A549 (cell line): ENCODE data around the gene PITPNM3. TPM values are rescaled to one million over a fixed set of nuclear protein-coding genes. Genes with fewer than 3 reads are reported as not detected.

Source experiments
- ATAC-seq, 2 experiments: fragments of 200-7000 bp in 1 of 2; fragments of >200 bp in 1 of 2; cut with Nextera tagmentation in 1 of 2; cut with Tn5 transposase in 1 of 2; 3 replicates each; pipeline versions ENCODE4 v1.8.0 to v1.9.1; 2018 to 2020; ENCODE audit warnings: mild to moderate bottlenecking in 1 of 2, moderate library complexity in 1 of 2
- CTCF ChIA-PET: fragments of 300-600 bp; sonication (Branson Sonifier 250); formaldehyde crosslinking; extraction: SDS; loops from one replicate; lab custom pipeline; 2021; ENCODE audit warnings: antibody characterized with exemption, inconsistent platforms; lab: Yijun Ruan, JAX
- POLR2A ChIA-PET: fragments of 350-600 bp; formaldehyde crosslinking; extraction: SDS; loops from one replicate; lab custom pipeline; 2021; ENCODE audit warnings: antibody characterized with exemption, inconsistent platforms; lab: Yijun Ruan, JAX
- DNase-seq, 2 experiments: peaks; one replicate each; pipeline versions ENCODE4 v3.0.0 to v3.0.0-alpha.2; 2011 to 2016; ENCODE audit warnings: low read depth in 1 of 2, low spot score in 1 of 2
- FAIRE-seq: peaks from 2 replicates; lab custom pipeline; 2011; peaks lifted over from hg19 to GRCh38; lab: Jason Lieb, UNC
- H3K27ac ChIP-seq, 2 experiments: fragments of >200 bp; sonication (Bioruptor Twin); formaldehyde crosslinking; 3 replicates each; pipeline ENCODE4 v1.5.1; 2016 to 2017
- H3K4me1 ChIP-seq: fragments of >200 bp; sonication (Bioruptor Twin); formaldehyde crosslinking; 3 replicates; pipeline ENCODE4 v1.6.1; 2016
- H3K4me2 ChIP-seq: fragments of >200 bp; sonication (Bioruptor Twin); formaldehyde crosslinking; 3 replicates; pipeline ENCODE4 v1.6.1; 2016
- H3K4me3 ChIP-seq: fragments of >200 bp; sonication (Bioruptor Twin); formaldehyde crosslinking; 3 replicates; pipeline ENCODE4 v1.5.1; 2016
- H3K9me3 ChIP-seq: fragments of >200 bp; sonication (Bioruptor Twin); formaldehyde crosslinking; 3 replicates; pipeline ENCODE4 v1.6.1; 2016
- BCL3 ChIP-seq: fragments of >200 bp; sonication (Bioruptor Twin); formaldehyde crosslinking; IDR thresholded peaks from 3 replicates; pipeline ENCODE4 v1.6.1; 2016
- CHD4 ChIP-seq: fragments of 200-600 bp; sonication (generic); IDR thresholded peaks from 2 replicates; pipeline ENCODE4 v1.6.1; 2016; ENCODE audit warnings: antibody characterized with exemption, mild to moderate bottlenecking, borderline replicate concordance
- CTCF ChIP-seq: fragments of >200 bp; sonication (Bioruptor Twin); formaldehyde crosslinking; IDR thresholded peaks from 3 replicates; pipeline ENCODE4 v1.5.1; 2016
- EHF ChIP-seq: fragments of 250-450 bp; sonication (Bioruptor Pico); IDR thresholded peaks from 2 replicates; pipeline ENCODE4 v1.5.0; 2020; ENCODE audit warnings: mild to moderate bottlenecking
- EHMT2 ChIP-seq: fragments of 200-600 bp; sonication (generic); IDR thresholded peaks from 2 replicates; pipeline ENCODE4 v1.6.1; 2016; ENCODE audit warnings: antibody characterized with exemption, low read depth, mild to moderate bottlenecking, moderate library complexity
- ESRRA ChIP-seq: fragments of 150-350 bp; IDR thresholded peaks from 2 replicates; pipeline ENCODE4 v1.6.1; 2014; ENCODE audit warnings: mild to moderate bottlenecking, low read length, borderline replicate concordance
- HOXB13 ChIP-seq: fragments of 250-450 bp; sonication (Bioruptor Pico); IDR thresholded peaks from 2 replicates; pipeline ENCODE4 v1.5.0; 2020; ENCODE audit warnings: low read depth, mild to moderate bottlenecking, moderate library complexity
- MAFK ChIP-seq: fragments of 450-650 bp; IDR thresholded peaks from 2 replicates; pipeline ENCODE4 v1.6.1; 2014; ENCODE audit not compliant: partially characterized antibody
- NFE2L2 ChIP-seq: fragments of 150-350 bp; conservative IDR thresholded peaks from 2 replicates; pipeline ENCODE4 v1.6.1; 2014; ENCODE audit warnings: low read length
- NPAS2 ChIP-seq: fragments of 250-450 bp; sonication (Bioruptor Pico); IDR thresholded peaks from 2 replicates; pipeline ENCODE4 v1.8.0; 2022; ENCODE audit warnings: mild to moderate bottlenecking, moderate library complexity, borderline replicate concordance
- POLR2A ChIP-seq: IDR thresholded peaks from 2 replicates; pipeline ENCODE4 v1.6.1; 2012; ENCODE audit warnings: mild to moderate bottlenecking, low read length
- RFX5 ChIP-seq: fragments of 450-650 bp; IDR thresholded peaks from 2 replicates; pipeline ENCODE4 v1.7.1; 2014; ENCODE audit warnings: antibody characterized with exemption, mild to moderate bottlenecking, moderate library complexity
- SMC3 ChIP-seq: fragments of >200 bp; sonication (Bioruptor Twin); formaldehyde crosslinking; IDR thresholded peaks from 3 replicates; pipeline ENCODE4 v1.6.1; 2018; ENCODE audit warnings: inconsistent platforms
- WGBS: methylation state at CpG from one replicate; pipeline ENCODE4 v1.1.6; 2017; ENCODE audit errors: missing lambda C conversion rate; 5-methylcytosine and 5-hydroxymethylcytosine counted together
- polyA plus RNA-seq, 4 experiments: library from polyadenylated mRNA; depleted of rRNA in 3 of 4; stranded (reverse); fragments of >200 nt; fragmentation: RNase III in 1 of 4; extraction: RNeasy Plus Mini Kit Qiagen cat#74134 plus additional on column Dnase treatment in 1 of 4; gene quantifications; 2 replicates in 3 of 4; 3 replicates in 1 of 4; pipeline ENCODE4 v1.2.3, GENCODE V29; 2011 to 2017
- TF ChIP-seq, protein P1 (sequence below): fragments of 450-650 bp; IDR thresholded peaks from 2 replicates; pipeline ENCODE4 v1.6.1; 2014; ENCODE audit warnings: antibody characterized with exemption
- TF ChIP-seq, protein P2 (sequence below): IDR thresholded peaks from 2 replicates; pipeline ENCODE4 v1.6.1; 2012; ENCODE audit warnings: low read depth, borderline replicate concordance

Gene PITPNM3
- polyA plus RNA-seq, 2 of the 4 experiments (the other 2 are of a cell fraction) = 0.80 to 2.2 TPM

DNA sequence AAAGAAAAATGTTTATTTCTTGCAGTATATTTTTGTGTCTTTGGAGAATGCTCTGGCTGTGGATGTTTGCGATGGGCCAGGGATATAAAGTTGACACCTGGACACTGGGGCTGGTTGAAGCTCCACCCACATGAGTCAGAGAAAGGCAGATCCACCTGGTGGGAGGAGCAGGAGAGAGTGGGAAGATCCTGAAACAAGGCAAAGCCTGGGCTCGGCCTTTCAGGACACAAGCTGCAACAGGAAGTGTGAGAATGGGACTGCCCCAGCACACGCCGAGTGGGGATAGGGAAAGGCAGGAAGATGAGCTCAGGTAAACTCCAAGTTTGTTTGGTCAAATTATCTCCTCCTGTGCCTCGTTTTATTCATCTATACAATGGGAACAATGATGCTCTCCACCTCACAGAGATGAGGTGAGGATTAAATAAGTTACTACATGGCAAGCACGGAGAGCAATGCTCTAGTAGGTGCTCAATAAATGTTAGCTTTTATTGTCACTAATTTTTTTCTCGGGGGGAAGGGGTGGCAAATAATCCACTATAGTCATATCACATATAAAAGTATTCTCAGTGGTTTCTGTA lies 21.4 kb upstream of the PITPNM3 start:
- WGBS = 90% methylated on average over 7 of the region's 7 CpGs
- TF ChIP-seq, protein P1, sequence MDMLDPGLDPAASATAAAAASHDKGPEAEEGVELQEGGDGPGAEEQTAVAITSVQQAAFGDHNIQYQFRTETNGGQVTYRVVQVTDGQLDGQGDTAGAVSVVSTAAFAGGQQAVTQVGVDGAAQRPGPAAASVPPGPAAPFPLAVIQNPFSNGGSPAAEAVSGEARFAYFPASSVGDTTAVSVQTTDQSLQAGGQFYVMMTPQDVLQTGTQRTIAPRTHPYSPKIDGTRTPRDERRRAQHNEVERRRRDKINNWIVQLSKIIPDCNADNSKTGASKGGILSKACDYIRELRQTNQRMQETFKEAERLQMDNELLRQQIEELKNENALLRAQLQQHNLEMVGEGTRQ = no peak
- TF ChIP-seq EHF (CRISPR knock-in tag) = no peak
- TF ChIP-seq, protein P2, sequence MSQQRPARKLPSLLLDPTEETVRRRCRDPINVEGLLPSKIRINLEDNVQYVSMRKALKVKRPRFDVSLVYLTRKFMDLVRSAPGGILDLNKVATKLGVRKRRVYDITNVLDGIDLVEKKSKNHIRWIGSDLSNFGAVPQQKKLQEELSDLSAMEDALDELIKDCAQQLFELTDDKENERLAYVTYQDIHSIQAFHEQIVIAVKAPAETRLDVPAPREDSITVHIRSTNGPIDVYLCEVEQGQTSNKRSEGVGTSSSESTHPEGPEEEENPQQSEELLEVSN = no peak
- no peak for TF ChIP-seq NPAS2 (CRISPR knock-in tag)
- Histone ChIP-seq H3K4me3 (no peak overlapping the region), H3K4me1 (no peaks in the 10 kb centered on the region), H3K27ac (no peak overlapping the region), H3K4me2 (no peak overlapping the region), H3K9me3 (peaks cover 10% of the 10 kb centered on the region; the same call in 1 of the 3 replicates)
- no peak for FAIRE-seq
- no peak for DNase-seq
- ChIA-PET CTCF (interaction anchor here (1.0 to 7.9 kb wide), 7 partner anchors 11 to 105 kb away, joined by 3 to 46 read pairs (median 3); no protein-coding TSS in a partner anchor), POLR2A (interaction anchor here (1.3 kb wide), 1 partner anchor 14 kb away, joined by 3 read pairs; no protein-coding TSS in a partner anchor)
- no peak for ATAC-seq

- ChIA-PET POLR2A (no interaction called here), CTCF (interaction anchor here (0.7 to 7.9 kb wide), 3 partner anchors 13 to 104 kb away, joined by 3 to 46 read pairs (median 3); no protein-coding TSS in a partner anchor)
- Histone ChIP-seq H3K4me3 (no peak overlapping the region), H3K27ac (no peak overlapping the region), H3K4me1 (no peaks in the 10 kb centered on the region), H3K4me2 (no peak overlapping the region), H3K9me3 (no peaks in the 10 kb centered on the region)
- DNase-seq (no peak), ATAC-seq (no peak), FAIRE-seq (no peak)
- WGBS = 96% methylated on average over 7 of the region's 7 CpGs
- TF ChIP-seq MAFK = no peak
- TF ChIP-seq HOXB13 (CRISPR knock-in tag) = no peak
- no peak for TF ChIP-seq NFE2L2
- no peak for TF ChIP-seq BCL3
- TF ChIP-seq SMC3 = no peak
- no peak for TF ChIP-seq EHF (CRISPR knock-in tag)
- TF ChIP-seq CHD4 = no peak
- no peak for TF ChIP-seq RFX5
These were observed 19.9 kb upstream of the PITPNM3 start for GRCh38 chr17:6576038-6576785.

GRCh38 chr17:6575596-6575988 lies 19.2 kb upstream of the PITPNM3 start:
- no peak for TF ChIP-seq EHMT2
- TF ChIP-seq POLR2A = no peak
- no peak for TF ChIP-seq CTCF
- TF ChIP-seq ESRRA = no peak
- no peak for TF ChIP-seq MAFK
- DNase-seq = no peak
- no peak for FAIRE-seq
- Histone ChIP-seq H3K4me1 (no peaks in the 10 kb centered on the region), H3K9me3 (no peaks in the 10 kb centered on the region), H3K27ac (no peak overlapping the region), H3K4me3 (no peak overlapping the region), H3K4me2 (no peak overlapping the region)
- ChIA-PET CTCF (interaction anchor here (0.7 to 7.9 kb wide), 2 partner anchors 13 to 103 kb away, joined by 3 to 46 read pairs; no protein-coding TSS in a partner anchor), POLR2A (no interaction called here)
- no peak for ATAC-seq
- WGBS = 80% methylated on average over 5 of the region's 5 CpGs
